SK-N-SH treated with all-trans-retinoic acid at 6 μM for 48 hours (cell line): Measurements from ENCODE around the gene CDKN3.
A peak's percentile ranks its signal among the peaks of the same experiment; 100 is the strongest.

Experiments
- ATAC-seq: fragments of 200-7000 bp; cut with Tn5 transposase; 3 replicates; pipeline ENCODE4 v1.9.1; 2020; ENCODE audit warnings: mild to moderate bottlenecking, moderate library complexity
- ARNTL ChIP-seq: fragments of 450-650 bp; formaldehyde crosslinking; IDR thresholded peaks from 2 replicates; pipeline ENCODE4 v1.5.0; 2020; ENCODE audit warnings: low read depth, mild to moderate bottlenecking, moderate library complexity, borderline replicate concordance
- BACH2 ChIP-seq: fragments of 250-450 bp; sonication (Bioruptor Pico); IDR thresholded peaks from 2 replicates; pipeline ENCODE4 v1.9.0; 2021; ENCODE audit warnings: mild to moderate bottlenecking, borderline replicate concordance
- CSDC2 ChIP-seq: fragments of 250-450 bp; sonication (Bioruptor Pico); IDR thresholded peaks from 2 replicates; pipeline ENCODE4 v1.5.0; 2020; ENCODE audit warnings: mild to moderate bottlenecking, moderate library complexity
- ESRRG ChIP-seq: fragments of 250-450 bp; sonication (Bioruptor Pico); IDR thresholded peaks from 2 replicates; pipeline ENCODE4 v1.6.1; 2021; ENCODE audit warnings: mild to moderate bottlenecking
- GLIS3 ChIP-seq: fragments of 250-450 bp; sonication (Bioruptor Pico); IDR thresholded peaks from 2 replicates; pipeline ENCODE4 v1.5.0; 2020; ENCODE audit warnings: mild to moderate bottlenecking, moderate library complexity
- ISL1 ChIP-seq: fragments of 250-450 bp; sonication (Bioruptor Pico); IDR thresholded peaks from 2 replicates; pipeline ENCODE4 v2.1.2; 2022; ENCODE audit warnings: mild to moderate bottlenecking, moderate library complexity
- OSR1 ChIP-seq: fragments of 250-450 bp; sonication (Bioruptor Pico); IDR thresholded peaks from 2 replicates; pipeline ENCODE4 v1.8.0; 2022; ENCODE audit warnings: moderate library complexity, mild to moderate bottlenecking, inconsistent platforms
- POU6F1 ChIP-seq: fragments of 250-450 bp; sonication (Bioruptor Pico); IDR thresholded peaks from 2 replicates; pipeline ENCODE4 v1.8.0; 2021; ENCODE audit warnings: low read depth, mild to moderate bottlenecking, moderate library complexity, borderline replicate concordance
- PPARA ChIP-seq: fragments of 250-450 bp; sonication (Bioruptor Pico); IDR thresholded peaks from 2 replicates; pipeline ENCODE4 v1.5.0; 2020; ENCODE audit warnings: mild to moderate bottlenecking, borderline replicate concordance
- RARB ChIP-seq: fragments of 250-450 bp; sonication (Bioruptor Pico); IDR thresholded peaks from 2 replicates; pipeline ENCODE4 v1.8.0; 2021; ENCODE audit warnings: mild to moderate bottlenecking, moderate library complexity
- SNAI2 ChIP-seq: fragments of 250-450 bp; sonication (Bioruptor Pico); IDR thresholded peaks from 2 replicates; pipeline ENCODE4 v1.5.0; 2020; ENCODE audit warnings: mild to moderate bottlenecking, moderate library complexity
- TOX ChIP-seq: fragments of 250-450 bp; sonication (Bioruptor Pico); IDR thresholded peaks from 2 replicates; pipeline ENCODE4 v1.8.0; 2021; ENCODE audit warnings: mild to moderate bottlenecking, moderate library complexity, borderline replicate concordance
- ZC3H10 ChIP-seq: fragments of 250-450 bp; sonication (Bioruptor Pico); IDR thresholded peaks from 2 replicates; pipeline ENCODE4 v1.5.1; 2021; ENCODE audit warnings: mild to moderate bottlenecking, moderate library complexity
- ZFP3 ChIP-seq: fragments of 250-450 bp; sonication (Bioruptor Pico); IDR thresholded peaks from 2 replicates; pipeline ENCODE4 v1.5.0; 2020; ENCODE audit warnings: mild to moderate bottlenecking, moderate library complexity
- ZFP30 ChIP-seq: fragments of 450-650 bp; formaldehyde crosslinking; IDR thresholded peaks from 2 replicates; pipeline ENCODE4 v1.5.0; 2022; ENCODE audit warnings: mild to moderate bottlenecking, moderate library complexity
- ZNF565 ChIP-seq: fragments of 450-650 bp; formaldehyde crosslinking; conservative IDR thresholded peaks from 2 replicates; pipeline ENCODE4 v1.5.0; 2020; ENCODE audit warnings: low read depth, mild to moderate bottlenecking, moderate library complexity
- ZNF70 ChIP-seq: fragments of 450-650 bp; formaldehyde crosslinking; IDR thresholded peaks from 2 replicates; pipeline ENCODE4 v1.5.0; 2020; ENCODE audit warnings: mild to moderate bottlenecking, moderate library complexity
- ZNF8 ChIP-seq: fragments of 450-650 bp; formaldehyde crosslinking; IDR thresholded peaks from 2 replicates; pipeline ENCODE4 v1.5.0; 2020; ENCODE audit warnings: mild to moderate bottlenecking, moderate library complexity
- TF ChIP-seq, protein P1 (sequence below): fragments of 250-450 bp; sonication (Bioruptor Pico); IDR thresholded peaks from 2 replicates; pipeline ENCODE4 v1.5.1; 2020; ENCODE audit warnings: low read depth, mild to moderate bottlenecking, moderate library complexity
- TF ChIP-seq, protein P2 (sequence below): fragments of 250-450 bp; sonication (Bioruptor Pico); IDR thresholded peaks from 2 replicates; pipeline ENCODE4 v1.5.0; 2020; ENCODE audit warnings: mild to moderate bottlenecking, moderate library complexity
- TF ChIP-seq, protein P3 (sequence below): fragments of 250-450 bp; sonication (Bioruptor Pico); IDR thresholded peaks from 2 replicates; pipeline ENCODE4 v1.8.0; 2020; ENCODE audit warnings: mild to moderate bottlenecking, moderate library complexity, borderline replicate concordance

The CDKN3 gene

DNA sequence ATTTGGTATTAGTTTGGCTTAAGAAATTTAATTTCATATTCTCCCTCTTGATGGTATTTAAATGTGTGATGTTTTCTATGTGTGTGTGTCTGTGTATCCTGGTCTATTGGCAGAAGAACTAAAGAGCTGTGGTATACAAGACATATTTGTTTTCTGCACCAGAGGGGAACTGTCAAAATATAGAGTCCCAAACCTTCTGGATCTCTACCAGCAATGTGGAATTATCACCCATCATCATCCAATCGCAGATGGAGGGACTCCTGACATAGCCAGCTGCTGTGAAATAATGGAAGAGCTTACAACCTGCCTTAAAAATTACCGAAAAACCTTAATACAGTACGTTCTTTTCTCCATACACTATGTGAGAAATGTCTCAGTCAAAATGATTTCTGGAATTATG, 14.6 kb downstream of the CDKN3 start (continued):
- TF ChIP-seq ARNTL (CRISPR knock-in tag) (no peak), BACH2 (no peak)

DNA sequence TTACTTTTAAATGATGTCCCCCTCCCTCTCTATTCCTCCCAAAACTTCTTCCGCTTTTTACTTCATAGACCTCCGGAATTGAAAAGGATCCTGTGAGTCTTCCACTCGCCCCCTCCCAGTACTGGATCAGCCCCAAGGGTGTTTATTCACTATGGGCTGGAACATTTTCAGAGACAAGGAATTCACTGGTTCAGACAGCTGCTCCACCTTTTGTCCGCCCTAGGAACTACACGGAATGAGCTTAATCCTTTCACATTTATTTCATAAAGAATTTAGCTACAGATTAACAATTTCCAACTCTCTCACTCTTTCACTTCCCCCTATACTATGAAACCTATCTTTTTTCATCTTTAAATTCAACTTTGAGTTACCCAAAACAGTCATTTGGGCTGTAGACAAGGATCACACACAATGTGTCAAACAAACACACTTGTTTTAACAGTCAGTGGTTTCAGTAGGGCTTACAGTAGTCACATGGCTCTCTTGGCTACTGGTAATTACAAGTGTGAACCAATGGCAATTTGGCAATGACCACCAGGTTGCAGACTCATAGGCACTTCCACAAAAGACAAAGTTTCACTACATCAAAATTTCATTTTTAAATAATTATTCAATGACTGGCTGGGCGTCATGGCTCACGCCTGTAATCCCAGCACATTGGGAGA, 23.8 kb downstream of the CDKN3 start:
- ATAC-seq = peak; percentile 87
- TF ChIP-seq ZC3H10 (CRISPR knock-in tag) (no peak), ZFP3 (CRISPR knock-in tag) (no peak), ESRRG (CRISPR knock-in tag) (no peak), BACH2 (no peak), ZNF70 (CRISPR knock-in tag) (no peak), ZFP30 (CRISPR knock-in tag) (no peak)
- TF ChIP-seq, protein P1, sequence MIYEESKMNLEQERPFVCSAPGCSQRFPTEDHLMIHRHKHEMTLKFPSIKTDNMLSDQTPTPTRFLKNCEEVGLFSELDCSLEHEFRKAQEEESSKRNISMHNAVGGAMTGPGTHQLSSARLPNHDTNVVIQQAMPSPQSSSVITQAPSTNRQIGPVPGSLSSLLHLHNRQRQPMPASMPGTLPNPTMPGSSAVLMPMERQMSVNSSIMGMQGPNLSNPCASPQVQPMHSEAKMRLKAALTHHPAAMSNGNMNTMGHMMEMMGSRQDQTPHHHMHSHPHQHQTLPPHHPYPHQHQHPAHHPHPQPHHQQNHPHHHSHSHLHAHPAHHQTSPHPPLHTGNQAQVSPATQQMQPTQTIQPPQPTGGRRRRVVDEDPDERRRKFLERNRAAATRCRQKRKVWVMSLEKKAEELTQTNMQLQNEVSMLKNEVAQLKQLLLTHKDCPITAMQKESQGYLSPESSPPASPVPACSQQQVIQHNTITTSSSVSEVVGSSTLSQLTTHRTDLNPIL (CRISPR knock-in tag) = no peak
- TF ChIP-seq, protein P2, sequence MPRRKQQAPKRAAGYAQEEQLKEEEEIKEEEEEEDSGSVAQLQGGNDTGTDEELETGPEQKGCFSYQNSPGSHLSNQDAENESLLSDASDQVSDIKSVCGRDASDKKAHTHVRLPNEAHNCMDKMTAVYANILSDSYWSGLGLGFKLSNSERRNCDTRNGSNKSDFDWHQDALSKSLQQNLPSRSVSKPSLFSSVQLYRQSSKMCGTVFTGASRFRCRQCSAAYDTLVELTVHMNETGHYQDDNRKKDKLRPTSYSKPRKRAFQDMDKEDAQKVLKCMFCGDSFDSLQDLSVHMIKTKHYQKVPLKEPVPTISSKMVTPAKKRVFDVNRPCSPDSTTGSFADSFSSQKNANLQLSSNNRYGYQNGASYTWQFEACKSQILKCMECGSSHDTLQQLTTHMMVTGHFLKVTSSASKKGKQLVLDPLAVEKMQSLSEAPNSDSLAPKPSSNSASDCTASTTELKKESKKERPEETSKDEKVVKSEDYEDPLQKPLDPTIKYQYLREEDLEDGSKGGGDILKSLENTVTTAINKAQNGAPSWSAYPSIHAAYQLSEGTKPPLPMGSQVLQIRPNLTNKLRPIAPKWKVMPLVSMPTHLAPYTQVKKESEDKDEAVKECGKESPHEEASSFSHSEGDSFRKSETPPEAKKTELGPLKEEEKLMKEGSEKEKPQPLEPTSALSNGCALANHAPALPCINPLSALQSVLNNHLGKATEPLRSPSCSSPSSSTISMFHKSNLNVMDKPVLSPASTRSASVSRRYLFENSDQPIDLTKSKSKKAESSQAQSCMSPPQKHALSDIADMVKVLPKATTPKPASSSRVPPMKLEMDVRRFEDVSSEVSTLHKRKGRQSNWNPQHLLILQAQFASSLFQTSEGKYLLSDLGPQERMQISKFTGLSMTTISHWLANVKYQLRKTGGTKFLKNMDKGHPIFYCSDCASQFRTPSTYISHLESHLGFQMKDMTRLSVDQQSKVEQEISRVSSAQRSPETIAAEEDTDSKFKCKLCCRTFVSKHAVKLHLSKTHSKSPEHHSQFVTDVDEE (CRISPR knock-in tag) = no peak
- TF ChIP-seq, protein P3, sequence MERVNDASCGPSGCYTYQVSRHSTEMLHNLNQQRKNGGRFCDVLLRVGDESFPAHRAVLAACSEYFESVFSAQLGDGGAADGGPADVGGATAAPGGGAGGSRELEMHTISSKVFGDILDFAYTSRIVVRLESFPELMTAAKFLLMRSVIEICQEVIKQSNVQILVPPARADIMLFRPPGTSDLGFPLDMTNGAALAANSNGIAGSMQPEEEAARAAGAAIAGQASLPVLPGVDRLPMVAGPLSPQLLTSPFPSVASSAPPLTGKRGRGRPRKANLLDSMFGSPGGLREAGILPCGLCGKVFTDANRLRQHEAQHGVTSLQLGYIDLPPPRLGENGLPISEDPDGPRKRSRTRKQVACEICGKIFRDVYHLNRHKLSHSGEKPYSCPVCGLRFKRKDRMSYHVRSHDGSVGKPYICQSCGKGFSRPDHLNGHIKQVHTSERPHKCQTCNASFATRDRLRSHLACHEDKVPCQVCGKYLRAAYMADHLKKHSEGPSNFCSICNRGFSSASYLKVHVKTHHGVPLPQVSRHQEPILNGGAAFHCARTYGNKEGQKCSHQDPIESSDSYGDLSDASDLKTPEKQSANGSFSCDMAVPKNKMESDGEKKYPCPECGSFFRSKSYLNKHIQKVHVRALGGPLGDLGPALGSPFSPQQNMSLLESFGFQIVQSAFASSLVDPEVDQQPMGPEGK (CRISPR knock-in tag) = no peak
- TF ChIP-seq, all 23 proteins: peak for 0

- TF ChIP-seq RARB (CRISPR knock-in tag) = no peak
- TF ChIP-seq ZNF565 (CRISPR knock-in tag) = no peak
- no peak for TF ChIP-seq ZC3H10 (CRISPR knock-in tag)
- TF ChIP-seq ARNTL (CRISPR knock-in tag) = no peak
- no peak for TF ChIP-seq TOX (CRISPR knock-in tag)
- no peak for TF ChIP-seq ISL1 (CRISPR knock-in tag)
- no peak for TF ChIP-seq ZNF8 (CRISPR knock-in tag)
- TF ChIP-seq, protein P1 (CRISPR knock-in tag) = no peak
- no peak for TF ChIP-seq ZNF70 (CRISPR knock-in tag)
- no peak for TF ChIP-seq SNAI2
- TF ChIP-seq OSR1 (CRISPR knock-in tag) = no peak
Observed at GRCh38 chr14:54423991-54424390, 27.2 kb downstream of the CDKN3 start.

GRCh38 chr14:54424479-54424901, 27.7 kb downstream of the CDKN3 start:
- ATAC-seq = no peak
- no peak for TF ChIP-seq PPARA (CRISPR knock-in tag)
- TF ChIP-seq, protein P3 (CRISPR knock-in tag) = no peak
- TF ChIP-seq OSR1 (CRISPR knock-in tag) = no peak
- no peak for TF ChIP-seq ZC3H10 (CRISPR knock-in tag)
- TF ChIP-seq ZNF70 (CRISPR knock-in tag) = no peak
- TF ChIP-seq POU6F1 = no peak
- TF ChIP-seq CSDC2 = no peak
- TF ChIP-seq RARB (CRISPR knock-in tag) = no peak
- TF ChIP-seq, protein P2 (CRISPR knock-in tag) = no peak
- TF ChIP-seq GLIS3 (CRISPR knock-in tag) = no peak
- no peak for TF ChIP-seq ARNTL (CRISPR knock-in tag)

More at GRCh38 chr14:54423991-54424390, 27.2 kb downstream of the CDKN3 start:
- no peak for ATAC-seq
